HEK293 (cell line): ENCODE results near the gene GPT2.
A peak's percentile ranks its signal among the peaks of the same experiment; 100 is the strongest.

Experiments used
- CTCF ChIA-PET: fragments of 350-600 bp; formaldehyde crosslinking; extraction: SDS; loops from one replicate; lab custom pipeline; 2021; ENCODE audit warnings: antibody characterized with exemption; lab: Yijun Ruan, JAX
- POLR2A ChIA-PET: fragments of 300-600 bp; formaldehyde crosslinking; extraction: SDS; loops from one replicate; lab custom pipeline; 2020; ENCODE audit warnings: antibody characterized with exemption, inconsistent platforms; lab: Yijun Ruan, JAX
- H3K27ac ChIP-seq: fragments of 200-500 bp; sonication (Bioruptor generic); 2 replicates; pipeline ENCODE4 v1.5.1; 2014; ENCODE audit warnings: low read depth, low read length, control low read depth, inconsistent platforms; ENCODE audit errors: extremely low read depth
- H3K36me3 ChIP-seq, 2 experiments: fragments of 200-500 bp in 1 of 2; sonication (Bioruptor generic) in 1 of 2; 1 replicate in 1 of 2; 2 replicates in 1 of 2; pipeline ENCODE4 v1.5.1; 2014 to 2017; ENCODE audit warnings: inconsistent platforms in 2 of 2, low read length in 2 of 2; ENCODE audit not compliant: control insufficient read depth in 2 of 2, insufficient read depth in 1 of 2
- H3K4me1 ChIP-seq: fragments of 200-500 bp; sonication (Bioruptor generic); 2 replicates; pipeline ENCODE4 v1.5.1; 2014; ENCODE audit warnings: mild to moderate bottlenecking, low read length, inconsistent platforms; ENCODE audit not compliant: control insufficient read depth, insufficient read depth
- H3K4me3 ChIP-seq: 2 replicates; pipeline ENCODE4 v1.5.1; 2011; ENCODE audit warnings: low read depth, mild to moderate bottlenecking, control low read depth, low read length, moderate library complexity
- H3K9me3 ChIP-seq: fragments of 200-500 bp; sonication (Bioruptor generic); 2 replicates; pipeline ENCODE4 v1.5.1; 2014; ENCODE audit warnings: low read depth, low read length, inconsistent platforms; ENCODE audit not compliant: control insufficient read depth, insufficient read depth
- CTCF ChIP-seq: fragments of 450-650 bp; formaldehyde crosslinking; IDR thresholded peaks from 2 replicates; pipeline ENCODE4 v1.5.1; 2016; ENCODE audit warnings: missing biosample characterization, missing genetic modification characterization
- GFI1B ChIP-seq: fragments of 450-650 bp; formaldehyde crosslinking; IDR thresholded peaks from 2 replicates; pipeline ENCODE4 v1.5.1; 2016; ENCODE audit warnings: missing biosample characterization, missing genetic modification characterization
- GLI4 ChIP-seq: fragments of 450-650 bp; formaldehyde crosslinking; IDR thresholded peaks from 2 replicates; pipeline ENCODE4 v1.5.1; 2016; ENCODE audit warnings: missing biosample characterization, missing genetic modification characterization
- HOXD13 ChIP-seq: sonication (generic); formaldehyde crosslinking; IDR thresholded peaks from 2 replicates; pipeline ENCODE4 v1.8.0; 2022; ENCODE audit warnings: missing genetic modification reagents, borderline replicate concordance
- KLF17 ChIP-seq: fragments of 450-650 bp; formaldehyde crosslinking; IDR thresholded peaks from 2 replicates; pipeline ENCODE4 v1.5.1; 2016; ENCODE audit warnings: missing biosample characterization, missing genetic modification characterization
- KLF9 ChIP-seq: fragments of 450-650 bp; formaldehyde crosslinking; IDR thresholded peaks from 2 replicates; pipeline ENCODE4 v1.5.1; 2016; ENCODE audit warnings: missing biosample characterization, missing genetic modification characterization, low read depth
- TCF7L2 ChIP-seq: IDR thresholded peaks from 2 replicates; pipeline ENCODE4 v1.6.1; 2011; ENCODE audit warnings: low read depth, mild to moderate bottlenecking, inconsistent platforms, low read length, moderate library complexity, borderline replicate concordance
- YY2 ChIP-seq: fragments of 450-650 bp; formaldehyde crosslinking; IDR thresholded peaks from 2 replicates; pipeline ENCODE4 v1.5.1; 2016; ENCODE audit warnings: missing biosample characterization, missing genetic modification characterization
- ZBTB20 ChIP-seq: fragments of 450-650 bp; formaldehyde crosslinking; IDR thresholded peaks from 2 replicates; pipeline ENCODE4 v1.5.1; 2016; ENCODE audit warnings: missing biosample characterization, missing genetic modification characterization
- ZBTB48 ChIP-seq: fragments of 450-650 bp; formaldehyde crosslinking; IDR thresholded peaks from 2 replicates; pipeline ENCODE4 v1.5.1; 2016; ENCODE audit warnings: missing biosample characterization, missing genetic modification characterization
- ZNF302 ChIP-seq: fragments of 450-650 bp; formaldehyde crosslinking; IDR thresholded peaks from 2 replicates; pipeline ENCODE4 v1.5.1; 2016; ENCODE audit warnings: missing biosample characterization, missing genetic modification characterization, low read depth
- ZNF529 ChIP-seq: fragments of 450-650 bp; formaldehyde crosslinking; IDR thresholded peaks from 2 replicates; pipeline ENCODE4 v1.5.1; 2017; ENCODE audit warnings: missing genetic modification characterization, missing biosample characterization; ENCODE audit not compliant: insufficient replicate concordance
- ZNF549 ChIP-seq: fragments of 450-650 bp; IDR thresholded peaks from 2 replicates; pipeline ENCODE4 v1.5.1; 2018; ENCODE audit warnings: missing biosample characterization, missing genetic modification characterization, mild to moderate bottlenecking, inconsistent platforms, moderate library complexity
- ZNF654 ChIP-seq: fragments of 450-650 bp; formaldehyde crosslinking; IDR thresholded peaks from 2 replicates; pipeline ENCODE4 v1.5.1; 2016; ENCODE audit warnings: low read depth, missing biosample characterization, missing genetic modification characterization
- ZNF747 ChIP-seq: fragments of 450-650 bp; formaldehyde crosslinking; IDR thresholded peaks from 2 replicates; pipeline ENCODE4 v1.5.1; 2016; ENCODE audit warnings: missing biosample characterization, missing genetic modification characterization
- TF ChIP-seq, protein P1 (sequence below): fragments of 450-650 bp; formaldehyde crosslinking; IDR thresholded peaks from 2 replicates; pipeline ENCODE4 v1.5.1; 2016; ENCODE audit warnings: missing biosample characterization, missing genetic modification characterization
- TF ChIP-seq, protein P2 (sequence below): fragments of 450-650 bp; formaldehyde crosslinking; IDR thresholded peaks from 2 replicates; pipeline ENCODE4 v1.5.1; 2016; ENCODE audit warnings: missing biosample characterization, missing genetic modification characterization

Gene GPT2

GRCh38 chr16:46929378-46930332, 45.5 kb downstream of the GPT2 start:
- no peaks in the 10 kb centered on the region for H3K9me3 ChIP-seq
- H3K4me3 ChIP-seq: no peak overlapping the region
- POLR2A ChIA-PET: no interaction called here
- CTCF ChIA-PET: interaction anchor here (0.6 to 3.5 kb wide), 21 partner anchors 9 to 1187 kb away, joined by 3 to 24 read pairs (median 3); no protein-coding TSS in a partner anchor
- H3K4me1 ChIP-seq: no peaks in the 10 kb centered on the region
- TF ChIP-seq ZNF654 (tag by site-specific recombination) (peak; percentile 57), GFI1B (tag by site-specific recombination) (no peak), HOXD13 (CRISPR knock-in tag) (0 out of 2 replicates have a peak, but pooled peaks have one; percentile 12), CTCF (tag by site-specific recombination) (peak; percentile 68)
- TF ChIP-seq, protein P1, sequence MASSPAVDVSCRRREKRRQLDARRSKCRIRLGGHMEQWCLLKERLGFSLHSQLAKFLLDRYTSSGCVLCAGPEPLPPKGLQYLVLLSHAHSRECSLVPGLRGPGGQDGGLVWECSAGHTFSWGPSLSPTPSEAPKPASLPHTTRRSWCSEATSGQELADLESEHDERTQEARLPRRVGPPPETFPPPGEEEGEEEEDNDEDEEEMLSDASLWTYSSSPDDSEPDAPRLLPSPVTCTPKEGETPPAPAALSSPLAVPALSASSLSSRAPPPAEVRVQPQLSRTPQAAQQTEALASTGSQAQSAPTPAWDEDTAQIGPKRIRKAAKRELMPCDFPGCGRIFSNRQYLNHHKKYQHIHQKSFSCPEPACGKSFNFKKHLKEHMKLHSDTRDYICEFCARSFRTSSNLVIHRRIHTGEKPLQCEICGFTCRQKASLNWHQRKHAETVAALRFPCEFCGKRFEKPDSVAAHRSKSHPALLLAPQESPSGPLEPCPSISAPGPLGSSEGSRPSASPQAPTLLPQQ (tag by site-specific recombination): peak; percentile 40; the same call in 1 of the 2 replicates
- H3K27ac ChIP-seq: no peak overlapping the region
- H3K36me3 ChIP-seq: peaks cover 10 to 42% of the 10 kb centered on the region in 2 experiments; a peak in 2 of 3 replicates

- no peak for TF ChIP-seq ZBTB48
- no peak for TF ChIP-seq ZBTB20
- TF ChIP-seq TCF7L2: no peak
- no peak for TF ChIP-seq KLF9 (tag by site-specific recombination)
- TF ChIP-seq KLF17 (tag by site-specific recombination): no peak
- TF ChIP-seq ZNF549 (tag by site-specific recombination): no peak
- TF ChIP-seq GLI4 (tag by site-specific recombination): no peak
- no peak for TF ChIP-seq YY2
- TF ChIP-seq ZNF747 (tag by site-specific recombination): no peak
- no peak for TF ChIP-seq ZNF302 (tag by site-specific recombination)
- no peak for TF ChIP-seq HOXD13 (CRISPR knock-in tag)
- TF ChIP-seq ZNF529 (tag by site-specific recombination): no peak
- TF ChIP-seq, protein P2, sequence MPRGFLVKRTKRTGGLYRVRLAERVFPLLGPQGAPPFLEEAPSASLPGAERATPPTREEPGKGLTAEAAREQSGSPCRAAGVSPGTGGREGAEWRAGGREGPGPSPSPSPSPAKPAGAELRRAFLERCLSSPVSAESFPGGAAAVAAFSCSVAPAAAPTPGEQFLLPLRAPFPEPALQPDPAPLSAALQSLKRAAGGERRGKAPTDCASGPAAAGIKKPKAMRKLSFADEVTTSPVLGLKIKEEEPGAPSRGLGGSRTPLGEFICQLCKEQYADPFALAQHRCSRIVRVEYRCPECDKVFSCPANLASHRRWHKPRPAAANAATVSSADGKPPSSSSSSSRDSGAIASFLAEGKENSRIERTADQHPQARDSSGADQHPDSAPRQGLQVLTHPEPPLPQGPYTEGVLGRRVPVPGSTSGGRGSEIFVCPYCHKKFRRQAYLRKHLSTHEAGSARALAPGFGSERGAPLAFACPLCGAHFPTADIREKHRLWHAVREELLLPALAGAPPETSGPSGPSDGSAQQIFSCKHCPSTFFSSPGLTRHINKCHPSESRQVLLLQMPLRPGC (tag by site-specific recombination): no peak
- Histone ChIP-seq H3K36me3 (peaks cover 1 to 39% of the 10 kb centered on the region in 2 experiments; a peak in 2 of 3 replicates), H3K4me3 (no peak overlapping the region), H3K9me3 (no peaks in the 10 kb centered on the region), H3K4me1 (no peaks in the 10 kb centered on the region), H3K27ac (no peak overlapping the region)
- CTCF ChIA-PET: interaction anchor here (1.0 to 3.5 kb wide), 7 partner anchors 10 to 1234 kb away, joined by 3 to 24 read pairs (median 4); no protein-coding TSS in a partner anchor
- POLR2A ChIA-PET: no interaction called here
Measured at GRCh38 chr16:46930861-46931260, 46.7 kb downstream of the GPT2 start.
